Endothelial cell of umbilical vein (primary cell): ENCODE data around the gene DGKD. TPM values are rescaled to one million over a fixed set of nuclear protein-coding genes. Genes with fewer than 3 reads are reported as not detected.

Experiments
- BruUV-seq: library from RNA; stranded (reverse); fragments of 400-500 nt; replicated peaks from 2 replicates; lab custom pipeline; 2021; lab: Mats Ljungman, UMichigan
- CTCF ChIA-PET: fragments of 300-600, 350-600 bp; sonication (Branson Sonifier 250); formaldehyde crosslinking; loops from one replicate; lab custom pipeline; 2021; ENCODE audit warnings: antibody characterized with exemption, inconsistent platforms; lab: Charles Lee
- POLR2A ChIA-PET: fragments of 300-600, 350-600 bp; sonication (Branson Sonifier 250); formaldehyde crosslinking; loops from one replicate; lab custom pipeline; 2021; ENCODE audit warnings: antibody characterized with exemption, inconsistent platforms; lab: Charles Lee
- DNase-seq: peaks from one replicate; pipeline ENCODE4 v3.0.0-alpha.2; 2011; ENCODE audit warnings: low read depth, low spot score
- FAIRE-seq: peaks from 2 replicates; lab custom pipeline; 2011; peaks lifted over from hg19 to GRCh38; lab: Jason Lieb, UNC
- H2AFZ ChIP-seq: 2 replicates; pipeline ENCODE4 v1.6.0; 2012; ENCODE audit warnings: low read depth, low read length, control low read depth, inconsistent platforms
- H3K27ac ChIP-seq: 2 replicates; pipeline ENCODE4 v1.5.1; 2011; ENCODE audit warnings: low read depth, mild to moderate bottlenecking, control low read depth, low read length, moderate library complexity; ENCODE audit not compliant: insufficient read depth
- H3K27me3 ChIP-seq, 2 experiments: 2 replicates each; pipeline versions ENCODE4 v1.6.0 to v1.6.1; 2011; ENCODE audit warnings: low read length in 2 of 2, mixed read lengths in 1 of 2; ENCODE audit not compliant: control insufficient read depth in 2 of 2, insufficient read depth in 2 of 2
- H3K36me3 ChIP-seq, 2 experiments: 2 replicates in 1 of 2; 3 replicates in 1 of 2; pipeline ENCODE4 v1.5.1; 2011; ENCODE audit warnings: low read length in 2 of 2, mild to moderate bottlenecking in 1 of 2, moderate library complexity in 1 of 2; ENCODE audit not compliant: control insufficient read depth in 2 of 2, insufficient read depth in 2 of 2; ENCODE audit errors: extremely low read depth in 1 of 2
- H3K4me1 ChIP-seq: 3 replicates; pipeline ENCODE4 v1.5.1; 2011; ENCODE audit warnings: mild to moderate bottlenecking, low read length; ENCODE audit not compliant: control insufficient read depth, insufficient read depth; ENCODE audit errors: extremely low read depth
- H3K4me2 ChIP-seq: 2 replicates; pipeline ENCODE4 v1.6.1; 2011; ENCODE audit warnings: low read length, control low read depth, mixed read lengths; ENCODE audit not compliant: insufficient read depth
- H3K4me3 ChIP-seq, 3 experiments: fragments of 200-600 bp in 1 of 3; sonication (generic), shearing (Covaris generic) in 1 of 3; replicated peaks in 1 of 3; 2 replicates each; pipeline ENCODE4 v1.5.1; 2011 to 2016; ENCODE audit warnings: control low read depth in 3 of 3, low read length in 3 of 3, mild to moderate bottlenecking in 2 of 3, inconsistent platforms in 1 of 3, low read depth in 1 of 3, moderate library complexity in 1 of 3; ENCODE audit not compliant: insufficient read depth in 1 of 3
- H3K79me2 ChIP-seq: 2 replicates; pipeline ENCODE4 v1.6.0; 2012; ENCODE audit warnings: low read length, inconsistent platforms; ENCODE audit not compliant: control insufficient read depth, insufficient read depth
- H3K9ac ChIP-seq: replicated peaks from 2 replicates; pipeline ENCODE3; 2011; ENCODE audit warnings: low read length, control low read depth; ENCODE audit not compliant: insufficient read depth; ENCODE audit errors: extremely low read depth
- H3K9me1 ChIP-seq: replicated peaks from 3 replicates; pipeline ENCODE4 v1.6.0; 2011; ENCODE audit warnings: mild to moderate bottlenecking, low read length; ENCODE audit not compliant: control insufficient read depth, insufficient read depth; ENCODE audit errors: extremely low read depth
- H3K9me3 ChIP-seq: replicated peaks from 2 replicates; pipeline ENCODE4 v1.5.1; 2012; ENCODE audit warnings: low read length, inconsistent platforms; ENCODE audit not compliant: control insufficient read depth, insufficient read depth
- H4K20me1 ChIP-seq: replicated peaks from 2 replicates; pipeline ENCODE3; 2011; ENCODE audit warnings: mild to moderate bottlenecking, low read length; ENCODE audit not compliant: control insufficient read depth, insufficient read depth; ENCODE audit errors: extremely low read depth
- EZH2 ChIP-seq: IDR thresholded peaks from 2 replicates; pipeline ENCODE4 v1.6.1; 2012; ENCODE audit warnings: borderline replicate concordance, low read depth, mild to moderate bottlenecking, moderate library complexity, low read length, inconsistent platforms; ENCODE audit not compliant: severe bottlenecking
- FOS ChIP-seq: IDR thresholded peaks from 2 replicates; pipeline ENCODE4 v1.6.1; 2011; ENCODE audit warnings: mild to moderate bottlenecking, low read length, moderate library complexity, borderline replicate concordance; ENCODE audit not compliant: insufficient read depth
- GATA2 ChIP-seq: IDR thresholded peaks from 2 replicates; pipeline ENCODE4 v1.7.0; 2011; ENCODE audit warnings: low read depth, mild to moderate bottlenecking, moderate library complexity, mixed read lengths, low read length; ENCODE audit not compliant: insufficient read length, insufficient read depth
- JUN ChIP-seq: IDR thresholded peaks from 2 replicates; pipeline ENCODE4 v1.6.1; 2011; ENCODE audit warnings: borderline replicate concordance, low read depth; ENCODE audit not compliant: insufficient read length, insufficient read depth
- MAX ChIP-seq: IDR thresholded peaks from 2 replicates; pipeline ENCODE4 v1.6.1; 2011; ENCODE audit not compliant: insufficient read depth, insufficient read length
- MYC ChIP-seq: IDR thresholded peaks from one replicate; pipeline ENCODE4 v1.6.1; 2011; ENCODE audit warnings: mild to moderate bottlenecking, low read depth, low read length
- POLR2A ChIP-seq: IDR thresholded peaks from 2 replicates; pipeline ENCODE4 v1.6.1; 2012; ENCODE audit warnings: low read depth, mild to moderate bottlenecking, control low read depth, low read length
- POLR2AphosphoS5 ChIP-seq: IDR thresholded peaks from 2 replicates; pipeline ENCODE4 v1.6.1; 2012; ENCODE audit warnings: low read depth, mild to moderate bottlenecking, control low read depth, low read length, moderate library complexity; ENCODE audit not compliant: insufficient read depth
- dilution Hi-C: fragments of 300-500 bp; cut with MboI; formaldehyde crosslinking; loops from one replicate; pipeline ENCODE4 v1.15.0; 2019; ENCODE audit warnings: low sequenced_read_pairs; ENCODE audit not compliant: extremely low pct_ligation_motif_present
- intact Hi-C: fragments of 100-400 bp; cut with micrococcal nuclease; formaldehyde crosslinking; loops from one replicate; pipeline ENCODE4 v1.10.0; 2022
- polyA plus RNA-seq, 4 experiments: library from polyadenylated mRNA; depleted of rRNA in 3 of 4; stranded (reverse) in 3 of 4; unstranded in 1 of 4; fragments of >200 nt; gene quantifications; 2 replicates each; pipeline versions ENCODE4 v1.2.1 to v1.2.3, GENCODE V29; 2011 to 2012; ENCODE audit warnings: missing spikeins in 1 of 4
- total RNA-seq: library from RNA; stranded (reverse); gene quantifications from 2 replicates; pipeline ENCODE4 v1.2.3, GENCODE V29; 2021
- TF ChIP-seq, protein P1 (sequence below), 2 donors: IDR thresholded peaks; 1 replicate in 1 of 2; 2 replicates in 1 of 2; pipeline ENCODE4 v1.5.1; 2011; ENCODE audit warnings: low read length in 2 of 2, mild to moderate bottlenecking in 2 of 2, moderate library complexity in 2 of 2, control low read depth in 1 of 2, inconsistent platforms in 1 of 2, low read depth in 1 of 2; ENCODE audit not compliant: insufficient read depth in 1 of 2; ENCODE audit errors: extremely low read depth in 1 of 2

Gene DGKD
- total and polyA plus RNA-seq, 2 donors (not counting 3 experiments of a cell fraction or from before 2014, with no cell fraction given): 10.8 to 36.6 TPM

DNA sequence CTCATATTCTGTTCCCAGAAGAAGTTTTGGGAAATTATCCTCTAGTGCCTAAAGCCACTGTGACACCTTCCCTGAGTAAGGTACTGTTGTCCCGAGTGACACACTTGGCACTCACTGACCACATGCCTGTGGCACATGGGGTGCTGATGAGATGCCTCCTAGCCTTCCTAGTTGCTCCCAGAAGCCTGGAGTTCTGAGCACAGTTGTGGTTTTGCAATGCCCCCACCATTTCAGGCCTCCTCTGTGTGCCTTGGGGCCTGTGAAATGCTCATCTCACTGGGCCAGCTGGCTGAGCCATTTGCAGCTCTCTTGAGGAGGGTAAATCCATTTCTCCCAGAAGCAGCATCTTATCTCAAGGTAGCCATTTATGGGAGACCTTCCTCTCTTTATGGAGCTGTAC is 91.8 kb downstream of the DGKD start:
- H3K36me3 ChIP-seq: peaks cover 0 to 12% of the 10 kb centered on the region in 2 experiments
- TF ChIP-seq MAX (no peak), FOS (no peak), JUN (no peak), GATA2 (no peak), POLR2AphosphoS5 (no peak), POLR2A (no peak), MYC (no peak), EZH2 (no peak)
- TF ChIP-seq, protein P1, sequence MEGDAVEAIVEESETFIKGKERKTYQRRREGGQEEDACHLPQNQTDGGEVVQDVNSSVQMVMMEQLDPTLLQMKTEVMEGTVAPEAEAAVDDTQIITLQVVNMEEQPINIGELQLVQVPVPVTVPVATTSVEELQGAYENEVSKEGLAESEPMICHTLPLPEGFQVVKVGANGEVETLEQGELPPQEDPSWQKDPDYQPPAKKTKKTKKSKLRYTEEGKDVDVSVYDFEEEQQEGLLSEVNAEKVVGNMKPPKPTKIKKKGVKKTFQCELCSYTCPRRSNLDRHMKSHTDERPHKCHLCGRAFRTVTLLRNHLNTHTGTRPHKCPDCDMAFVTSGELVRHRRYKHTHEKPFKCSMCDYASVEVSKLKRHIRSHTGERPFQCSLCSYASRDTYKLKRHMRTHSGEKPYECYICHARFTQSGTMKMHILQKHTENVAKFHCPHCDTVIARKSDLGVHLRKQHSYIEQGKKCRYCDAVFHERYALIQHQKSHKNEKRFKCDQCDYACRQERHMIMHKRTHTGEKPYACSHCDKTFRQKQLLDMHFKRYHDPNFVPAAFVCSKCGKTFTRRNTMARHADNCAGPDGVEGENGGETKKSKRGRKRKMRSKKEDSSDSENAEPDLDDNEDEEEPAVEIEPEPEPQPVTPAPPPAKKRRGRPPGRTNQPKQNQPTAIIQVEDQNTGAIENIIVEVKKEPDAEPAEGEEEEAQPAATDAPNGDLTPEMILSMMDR (IDR thresholded peaks at IDR 0.05; ENCODE audit: extremely low read depth in 1 of 2, insufficient read depth in 1 of 2, low read depth in 1 of 2, low read length in 2 of 2): no peak
- H3K9ac ChIP-seq: no peak overlapping the region
- H3K9me1 ChIP-seq: no peaks in the 10 kb centered on the region
- no peak overlapping the region for H2AFZ ChIP-seq
- POLR2A ChIA-PET: no interaction called here
- BruUV-seq: no TSS peak
- no peak for FAIRE-seq
- H4K20me1 ChIP-seq: no peaks in the 10 kb centered on the region
- no peak for DNase-seq
- intact Hi-C loops (loop anchor here (5.0 to 10.0 kb wide), 3 partner anchors 174 to 1671 kb away; no protein-coding TSS in a partner anchor), dilution Hi-C loops (no loop called here)
- no peaks in the 10 kb centered on the region for H3K4me1 ChIP-seq
- H3K27ac ChIP-seq: no peak overlapping the region
- H3K4me2 ChIP-seq: no peak overlapping the region
- no peak overlapping the region for H3K4me3 ChIP-seq
- H3K9me3 ChIP-seq: no peaks in the 10 kb centered on the region
- no peaks in the 10 kb centered on the region for H3K79me2 ChIP-seq
- H3K27me3 ChIP-seq: no peaks in the 10 kb centered on the region
- CTCF ChIA-PET: interaction anchor here (1.2 to 6.3 kb wide), 3 partner anchors 41 to 265 kb away, joined by 3 to 191 read pairs (median 74); partner anchors contain the start of gene UGT1A5
